ENCODE results near the gene IKZF4.

- TF ChIP-seq ZFP30 (CRISPR knock-in tag; IDR thresholded peaks at IDR 0.05): no peak
- TF ChIP-seq, protein P1, sequence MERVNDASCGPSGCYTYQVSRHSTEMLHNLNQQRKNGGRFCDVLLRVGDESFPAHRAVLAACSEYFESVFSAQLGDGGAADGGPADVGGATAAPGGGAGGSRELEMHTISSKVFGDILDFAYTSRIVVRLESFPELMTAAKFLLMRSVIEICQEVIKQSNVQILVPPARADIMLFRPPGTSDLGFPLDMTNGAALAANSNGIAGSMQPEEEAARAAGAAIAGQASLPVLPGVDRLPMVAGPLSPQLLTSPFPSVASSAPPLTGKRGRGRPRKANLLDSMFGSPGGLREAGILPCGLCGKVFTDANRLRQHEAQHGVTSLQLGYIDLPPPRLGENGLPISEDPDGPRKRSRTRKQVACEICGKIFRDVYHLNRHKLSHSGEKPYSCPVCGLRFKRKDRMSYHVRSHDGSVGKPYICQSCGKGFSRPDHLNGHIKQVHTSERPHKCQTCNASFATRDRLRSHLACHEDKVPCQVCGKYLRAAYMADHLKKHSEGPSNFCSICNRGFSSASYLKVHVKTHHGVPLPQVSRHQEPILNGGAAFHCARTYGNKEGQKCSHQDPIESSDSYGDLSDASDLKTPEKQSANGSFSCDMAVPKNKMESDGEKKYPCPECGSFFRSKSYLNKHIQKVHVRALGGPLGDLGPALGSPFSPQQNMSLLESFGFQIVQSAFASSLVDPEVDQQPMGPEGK (CRISPR knock-in tag; IDR thresholded peaks at IDR 0.05; ENCODE audit: borderline replicate concordance): no peak
- TF ChIP-seq CREB5 (CRISPR knock-in tag; IDR thresholded peaks at IDR 0.05; ENCODE audit: low read depth): no peak
- no peak for TF ChIP-seq ZFP3 (CRISPR knock-in tag; IDR thresholded peaks at IDR 0.05)
- no peak for TF ChIP-seq ARNTL (CRISPR knock-in tag; IDR thresholded peaks at IDR 0.05; ENCODE audit: borderline replicate concordance, low read depth)
- TF ChIP-seq ZNF8 (CRISPR knock-in tag; IDR thresholded peaks at IDR 0.05): no peak
- TF ChIP-seq ESRRG (CRISPR knock-in tag; IDR thresholded peaks at IDR 0.05): no peak
These were observed 65.8 kb downstream of the IKZF4 start for GRCh38 chr12:56086608-56087007.

All from SK-N-SH treated with all-trans-retinoic acid at 6 μM for 48 hours (cell line).